HUES6 (cell line): Measurements from ENCODE around the gene HTR2C.
A peak's percentile ranks its signal among the peaks of the same experiment; 100 is the strongest.
"Not testable (repeated sequence)": the region's sequence is repeated elsewhere in the genome, so short reads cannot be mapped to it uniquely, and the experiment has no call there.

Experiments used
- H3K27ac ChIP-seq: 2 replicates; pipeline ENCODE4 v1.7.0; 2013; ENCODE audit warnings: low read depth, mild to moderate bottlenecking, low read length, inconsistent platforms
- H3K27me3 ChIP-seq: 2 replicates; pipeline ENCODE4 v1.6.1; 2013; ENCODE audit warnings: low read length; ENCODE audit not compliant: control insufficient read depth, insufficient read depth
- H3K36me3 ChIP-seq: 2 replicates; pipeline ENCODE4 v1.6.1; 2013; ENCODE audit warnings: low read length; ENCODE audit not compliant: control insufficient read depth, insufficient read depth
- H3K4me1 ChIP-seq: 2 replicates; pipeline ENCODE4 v1.6.1; 2013; ENCODE audit warnings: low read length; ENCODE audit not compliant: control insufficient read depth, insufficient read depth
- H3K4me3 ChIP-seq: 2 replicates; pipeline ENCODE4 v1.5.1; 2013; ENCODE audit warnings: low read depth, low read length
- H3K9ac ChIP-seq: one replicate; pipeline ENCODE4 v1.6.1; 2013; ENCODE audit warnings: mild to moderate bottlenecking, low read length
- H3K9me3 ChIP-seq: 2 replicates; pipeline ENCODE4 v1.6.1; 2013; ENCODE audit warnings: low read depth, low read length; ENCODE audit not compliant: control insufficient read depth, insufficient read depth

The HTR2C gene

DNA sequence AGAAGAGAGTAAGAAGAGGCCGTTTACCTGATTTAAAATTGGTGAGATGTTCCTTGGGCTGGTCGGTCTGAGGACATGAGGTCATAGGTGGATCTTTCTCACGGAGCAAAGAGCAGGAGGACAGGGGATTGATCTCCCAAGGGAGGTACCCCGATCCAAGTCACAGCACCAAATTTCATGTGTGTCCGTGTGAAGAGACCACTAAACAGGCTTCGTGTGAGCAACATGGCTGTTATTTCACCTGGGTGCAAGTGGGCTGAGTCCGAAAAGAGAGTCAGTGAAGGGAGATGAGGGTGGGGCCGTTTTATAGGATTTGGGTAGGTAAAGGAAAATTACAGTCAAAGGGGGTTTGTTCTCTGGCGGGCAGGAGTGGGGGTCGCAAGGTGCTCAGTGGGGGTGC is 22.7 kb downstream of the HTR2C start:
- H3K36me3 ChIP-seq: peaks cover 14% of the 10 kb centered on the region
- peak overlapping the region; percentile 85 for H3K27ac ChIP-seq
- peak overlapping the region; percentile 100 for H3K9ac ChIP-seq
- peaks cover 11% of the 10 kb centered on the region; the same call in 1 of the 2 replicates for H3K9me3 ChIP-seq
- not testable (repeated sequence) for H3K27me3 ChIP-seq
- H3K4me3 ChIP-seq: peak overlapping the region; percentile 80
- peaks cover 17% of the 10 kb centered on the region for H3K4me1 ChIP-seq

DNA sequence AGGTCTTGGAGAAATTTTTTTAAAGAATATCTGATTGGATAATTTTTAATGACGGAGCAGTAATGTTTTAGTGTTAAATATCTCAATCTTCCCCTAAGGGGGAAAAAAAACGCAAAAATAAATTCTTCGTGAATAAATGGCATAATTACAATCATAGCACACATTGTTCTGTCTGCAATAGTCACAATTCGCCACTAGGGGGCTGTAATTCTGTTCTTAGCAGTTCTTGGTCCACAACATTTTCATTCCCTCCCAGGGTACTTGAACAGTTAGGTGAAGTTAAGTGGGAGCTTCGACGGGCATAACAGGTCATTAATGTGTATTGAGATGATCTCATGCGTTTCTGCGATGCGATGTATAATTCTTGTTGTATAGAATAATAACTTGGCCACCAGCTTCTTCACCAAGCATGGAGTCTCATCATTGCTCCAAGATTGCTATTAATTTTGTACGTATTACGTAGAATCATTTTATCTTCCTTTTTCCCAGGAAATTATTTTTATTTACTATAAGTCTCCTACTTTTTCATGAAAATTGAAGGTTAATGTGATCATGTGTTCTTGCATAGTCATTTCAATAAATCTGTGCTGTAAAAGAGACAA is 27.2 kb downstream of the HTR2C start:
- H3K36me3 ChIP-seq: no peaks in the 10 kb centered on the region
- H3K4me3 ChIP-seq: no peak overlapping the region
- peaks cover 5% of the 10 kb centered on the region; the same call in 1 of the 2 replicates for H3K27me3 ChIP-seq
- peaks cover 11% of the 10 kb centered on the region; the same call in 1 of the 2 replicates for H3K9me3 ChIP-seq
- no peak overlapping the region for H3K9ac ChIP-seq
- H3K27ac ChIP-seq: no peak overlapping the region
- peaks cover 17% of the 10 kb centered on the region for H3K4me1 ChIP-seq

DNA sequence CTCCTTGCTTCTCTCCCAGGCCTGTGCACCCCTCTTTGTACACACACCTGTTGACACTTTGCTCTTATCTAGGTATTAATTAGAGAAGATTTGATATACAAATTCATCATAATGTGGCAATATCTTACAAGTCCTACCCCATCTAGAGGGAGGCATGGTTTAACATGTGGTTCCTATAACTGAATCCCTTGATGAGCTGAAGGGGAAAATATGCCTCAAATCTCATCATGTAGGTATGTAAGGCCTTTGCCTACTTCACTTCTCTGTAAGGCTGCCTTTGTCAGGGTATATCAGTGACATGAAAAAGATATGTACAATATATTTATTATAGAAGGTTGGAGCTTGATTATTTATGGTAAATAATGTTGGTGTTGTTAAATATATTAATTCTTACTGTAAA is 31.9 kb downstream of the HTR2C start:
- Histone ChIP-seq H3K9me3 (no peaks in the 10 kb centered on the region), H3K9ac (no peak overlapping the region)

GRCh38 chrX:114619874-114620273 is 36.0 kb downstream of the HTR2C start:
- Histone ChIP-seq H3K9ac (no peak overlapping the region), H3K27ac (no peak overlapping the region), H3K4me1 (no peaks in the 10 kb centered on the region), H3K36me3 (no peaks in the 10 kb centered on the region), H3K4me3 (no peak overlapping the region), H3K27me3 (no peaks in the 10 kb centered on the region; the same call in 1 of the 2 replicates), H3K9me3 (no peaks in the 10 kb centered on the region)

More for the DNA sequence above, 31.9 kb downstream of the HTR2C start:
- H3K4me1 ChIP-seq: no peaks in the 10 kb centered on the region
- H3K36me3 ChIP-seq: no peaks in the 10 kb centered on the region
- H3K27ac ChIP-seq: no peak overlapping the region
- H3K4me3 ChIP-seq: no peak overlapping the region
- no peaks in the 10 kb centered on the region for H3K27me3 ChIP-seq

- no peak overlapping the region for H3K27ac ChIP-seq
- H3K36me3 ChIP-seq: no peaks in the 10 kb centered on the region
- H3K9ac ChIP-seq: no peak overlapping the region
- no peaks in the 10 kb centered on the region; the same call in 1 of the 2 replicates for H3K27me3 ChIP-seq
- no peaks in the 10 kb centered on the region; the same call in 1 of the 2 replicates for H3K4me1 ChIP-seq
- no peak overlapping the region for H3K4me3 ChIP-seq
- H3K9me3 ChIP-seq: no peaks in the 10 kb centered on the region
These were observed 42.4 kb downstream of the HTR2C start for GRCh38 chrX:114626323-114626722.

GRCh38 chrX:114635986-114636385 is 52.1 kb downstream of the HTR2C start:
- no peak overlapping the region for H3K27ac ChIP-seq
- no peak overlapping the region for H3K9ac ChIP-seq
- peaks cover 14% of the 10 kb centered on the region for H3K4me1 ChIP-seq
- no peak overlapping the region for H3K4me3 ChIP-seq
- no peaks in the 10 kb centered on the region for H3K9me3 ChIP-seq
- H3K36me3 ChIP-seq: no peaks in the 10 kb centered on the region
- H3K27me3 ChIP-seq: no peaks in the 10 kb centered on the region; the same call in 1 of the 2 replicates

GRCh38 chrX:114650351-114650750 is 66.5 kb downstream of the HTR2C start:
- Histone ChIP-seq H3K27ac (no peak overlapping the region), H3K36me3 (no peaks in the 10 kb centered on the region), H3K4me1 (no peaks in the 10 kb centered on the region), H3K9ac (no peak overlapping the region), H3K4me3 (no peak overlapping the region), H3K9me3 (no peaks in the 10 kb centered on the region), H3K27me3 (peaks cover 7% of the 10 kb centered on the region; the same call in 1 of the 2 replicates)

DNA sequence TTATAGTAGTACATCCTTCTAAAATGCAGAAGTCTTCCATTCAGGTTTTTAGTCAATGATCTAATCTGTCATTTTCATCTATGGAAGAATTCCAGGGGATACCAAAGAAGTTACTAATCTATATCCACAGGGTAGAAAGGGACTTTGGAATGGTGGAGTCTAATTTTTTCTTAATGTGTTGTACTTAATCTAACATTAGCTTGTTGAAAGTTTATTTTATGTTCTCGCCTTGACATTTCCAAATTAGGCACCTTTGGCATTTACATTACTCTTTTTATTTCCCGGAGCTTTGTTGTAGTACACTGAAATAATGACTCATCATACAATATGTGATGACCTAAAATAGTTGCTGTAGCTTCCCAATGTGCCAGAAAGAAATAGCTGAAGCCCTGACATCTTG is 91.5 kb downstream of the HTR2C start:
- Histone ChIP-seq H3K36me3 (no peaks in the 10 kb centered on the region), H3K27me3 (no peaks in the 10 kb centered on the region; the same call in 1 of the 2 replicates), H3K9me3 (no peaks in the 10 kb centered on the region), H3K4me1 (no peaks in the 10 kb centered on the region), H3K27ac (no peak overlapping the region), H3K4me3 (no peak overlapping the region), H3K9ac (no peak overlapping the region)

DNA sequence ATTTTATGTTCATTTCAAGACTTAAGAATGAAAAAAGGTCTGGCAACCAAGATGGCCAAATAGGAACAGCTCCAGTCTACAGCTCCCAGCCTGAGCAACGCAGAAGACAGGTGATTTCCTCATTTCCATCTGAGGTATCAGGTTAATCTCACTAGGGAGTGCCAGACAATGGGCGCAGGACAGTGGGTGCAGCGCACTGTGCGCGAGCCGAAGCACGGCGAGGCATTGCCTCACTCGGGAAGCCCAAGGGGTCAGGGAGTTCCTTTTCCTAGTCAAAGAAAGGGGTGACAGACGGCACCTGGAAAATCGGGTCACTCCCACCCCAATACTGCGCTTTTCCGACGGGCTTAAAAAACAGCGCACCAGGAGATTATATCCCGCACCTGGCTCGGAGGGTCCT is 116.6 kb downstream of the HTR2C start:
- not testable (repeated sequence) for H3K27ac ChIP-seq, H3K4me1 ChIP-seq, H3K27me3 ChIP-seq, H3K4me3 ChIP-seq, H3K36me3 ChIP-seq, H3K9ac ChIP-seq, H3K9me3 ChIP-seq

- Histone ChIP-seq H3K9ac (no peak overlapping the region), H3K27me3 (peaks cover 4% of the 10 kb centered on the region; the same call in 1 of the 2 replicates), H3K9me3 (no peaks in the 10 kb centered on the region)
These were observed 125.5 kb downstream of the HTR2C start for GRCh38 chrX:114709406-114709805.

GRCh38 chrX:114710571-114710970 is 126.7 kb downstream of the HTR2C start:
- no peaks in the 10 kb centered on the region for H3K36me3 ChIP-seq
- H3K27me3 ChIP-seq: peaks cover 7% of the 10 kb centered on the region; the same call in 1 of the 2 replicates
- no peak overlapping the region for H3K9ac ChIP-seq
- no peaks in the 10 kb centered on the region for H3K4me1 ChIP-seq
- no peak overlapping the region for H3K27ac ChIP-seq
- H3K4me3 ChIP-seq: no peak overlapping the region
- no peaks in the 10 kb centered on the region for H3K9me3 ChIP-seq

More at GRCh38 chrX:114709406-114709805, 125.5 kb downstream of the HTR2C start:
- Histone ChIP-seq H3K4me1 (no peaks in the 10 kb centered on the region), H3K4me3 (no peak overlapping the region), H3K36me3 (no peaks in the 10 kb centered on the region), H3K27ac (no peak overlapping the region)
